Pulmonary artery endothelial cell (primary cell): Measurements from ENCODE around the gene CYP4F3. TPM values are rescaled to one million over a fixed set of nuclear protein-coding genes. Genes with fewer than 3 reads are reported as not detected.

ENCODE experiments used
- total RNA-seq: library from RNA; depleted of rRNA; stranded (reverse); fragments of >200 nt; gene quantifications from 2 replicates; pipeline ENCODE4 v1.2.3, GENCODE V29; 2014

CYP4F3 gene
- total RNA-seq, 1 donor from 2014 or later, result 0.07 TPM

Other genes starting within 250 kb of the CYP4F3 start
- gene AKAP8L, start 221.9 kb upstream of the CYP4F3 start, total RNA-seq, result 53.5 and 62.0 TPM in 2 replicates
- 6.0 and 8.5 TPM in 2 replicates for gene WIZ, start 190.9 kb upstream of the CYP4F3 start, total RNA-seq
- gene RASAL3, start 176.4 kb upstream of the CYP4F3 start, total RNA-seq, result 0.60 and 0.79 TPM in 2 replicates
- 0.04 TPM in 1 of 2 replicates, not detected in the other for gene PGLYRP2, start 161.4 kb upstream of the CYP4F3 start, total RNA-seq
- not detected in 2 replicates for gene CYP4F22, start 132.4 kb upstream of the CYP4F3 start, total RNA-seq
- gene CYP4F8, start 25.7 kb upstream of the CYP4F3 start, total RNA-seq, result not detected in 2 replicates
- gene CYP4F12, start 32.2 kb downstream of the CYP4F3 start, total RNA-seq, result not detected in 2 replicates
- gene OR10H2, start 87.1 kb downstream of the CYP4F3 start, total RNA-seq, result not detected in 2 replicates
- gene OR10H3, start 97.1 kb downstream of the CYP4F3 start, total RNA-seq, result not detected in 2 replicates
- gene OR10H5, start 146.8 kb downstream of the CYP4F3 start, total RNA-seq, result not detected in 2 replicates
- not detected in 2 replicates for gene OR10H1, start 174.8 kb downstream of the CYP4F3 start, total RNA-seq